ENCODE data around the gene UXS1.
"Not testable (repeated sequence)": the region's sequence is repeated elsewhere in the genome, so short reads cannot be mapped to it uniquely, and the experiment has no call there.

The UXS1 gene

GRCh38 chr2:106137731-106138521 is 56.2 kb downstream of the UXS1 start:
- DNase-seq (ENCODE audit: low read depth, low spot score) = no peak
- no CpG with 5 or more reads among the region's 14 CpGs for WGBS (ENCODE audit: insufficient coverage, insufficient read length)
- Histone ChIP-seq H3K36me3 (ENCODE audit: control insufficient read depth, insufficient read depth, low read length) (0 out of 2 replicates have a peak, but pooled peaks cover 3% of the 10 kb centered on the region), H3K27me3 (ENCODE audit: control insufficient read depth, insufficient read depth, low read length) (no peaks in the 10 kb centered on the region), H3K9me3 (ENCODE audit: control insufficient read depth, insufficient read depth, low read length) (no peaks in the 10 kb centered on the region), H3K4me1 (ENCODE audit: control insufficient read depth, insufficient read depth, low read length) (no peaks in the 10 kb centered on the region), H3K4me3 (ENCODE audit: low read length) (no peak overlapping the region), H3K27ac (ENCODE audit: low read length) (no peak overlapping the region)

DNA sequence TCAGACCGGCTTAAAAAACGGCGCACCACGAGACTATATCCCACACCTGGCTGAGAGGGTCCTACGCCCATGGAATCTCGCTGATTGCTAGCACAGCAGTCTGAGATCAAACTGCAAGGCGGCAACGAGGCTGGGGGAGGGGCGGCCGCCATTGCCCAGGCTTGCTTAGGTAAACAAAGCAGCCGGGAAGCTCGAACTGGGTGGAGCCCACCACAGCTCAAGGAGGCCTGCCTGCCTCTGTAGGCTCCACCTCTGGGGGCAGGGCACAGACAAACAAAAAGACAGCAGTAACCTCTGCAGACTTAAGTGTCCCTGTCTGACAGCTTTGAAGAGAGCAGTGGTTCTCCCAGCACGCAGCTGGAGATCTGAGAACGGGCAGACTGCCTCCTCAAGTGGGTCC is 62.9 kb downstream of the UXS1 start:
- not testable (repeated sequence) for H3K9me3 ChIP-seq (ENCODE audit: control insufficient read depth, insufficient read depth, low read length); H3K27ac ChIP-seq (ENCODE audit: low read length); H3K27me3 ChIP-seq (ENCODE audit: control insufficient read depth, insufficient read depth, low read length); H3K4me3 ChIP-seq (ENCODE audit: low read length); H3K4me1 ChIP-seq (ENCODE audit: control insufficient read depth, insufficient read depth, low read length); DNase-seq (ENCODE audit: low read depth, low spot score); H3K36me3 ChIP-seq (ENCODE audit: control insufficient read depth, insufficient read depth, low read length)
- no CpG with 5 or more reads among the region's 14 CpGs for WGBS (ENCODE audit: insufficient coverage, insufficient read length)

- H3K4me3 ChIP-seq (ENCODE audit: low read length) = no peak overlapping the region; the same call in 1 of the 2 replicates
- no peak overlapping the region for H3K27ac ChIP-seq (ENCODE audit: low read length)
- no CpG with 5 or more reads among the region's 13 CpGs for WGBS (ENCODE audit: insufficient coverage, insufficient read length)
- H3K4me1 ChIP-seq (ENCODE audit: control insufficient read depth, insufficient read depth, low read length) = peaks cover 4% of the 10 kb centered on the region; the same call in 1 of the 2 replicates
- H3K36me3 ChIP-seq (ENCODE audit: control insufficient read depth, insufficient read depth, low read length) = peaks cover 3% of the 10 kb centered on the region; the same call in 1 of the 2 replicates
- H3K27me3 ChIP-seq (ENCODE audit: control insufficient read depth, insufficient read depth, low read length) = no peaks in the 10 kb centered on the region
- H3K9me3 ChIP-seq (ENCODE audit: control insufficient read depth, insufficient read depth, low read length) = no peaks in the 10 kb centered on the region
- DNase-seq (ENCODE audit: low read depth, low spot score) = no peak
These were observed 63.7 kb downstream of the UXS1 start for GRCh38 chr2:106130251-106130998.

- no peak for DNase-seq (ENCODE audit: low read depth, low spot score)
- no peaks in the 10 kb centered on the region for H3K27me3 ChIP-seq (ENCODE audit: control insufficient read depth, insufficient read depth, low read length)
- H3K9me3 ChIP-seq (ENCODE audit: control insufficient read depth, insufficient read depth, low read length) = no peaks in the 10 kb centered on the region
- H3K4me3 ChIP-seq (ENCODE audit: low read length) = no peak overlapping the region
- WGBS (ENCODE audit: insufficient coverage, insufficient read length) = no CpG with 5 or more reads among the region's 2 CpGs
- H3K4me1 ChIP-seq (ENCODE audit: control insufficient read depth, insufficient read depth, low read length) = peaks cover 4% of the 10 kb centered on the region; the same call in 1 of the 2 replicates
- H3K27ac ChIP-seq (ENCODE audit: low read length) = no peak overlapping the region
- peaks cover 3% of the 10 kb centered on the region; the same call in 1 of the 2 replicates for H3K36me3 ChIP-seq (ENCODE audit: control insufficient read depth, insufficient read depth, low read length)
These were observed 64.5 kb downstream of the UXS1 start for GRCh38 chr2:106129592-106129991.

DNA sequence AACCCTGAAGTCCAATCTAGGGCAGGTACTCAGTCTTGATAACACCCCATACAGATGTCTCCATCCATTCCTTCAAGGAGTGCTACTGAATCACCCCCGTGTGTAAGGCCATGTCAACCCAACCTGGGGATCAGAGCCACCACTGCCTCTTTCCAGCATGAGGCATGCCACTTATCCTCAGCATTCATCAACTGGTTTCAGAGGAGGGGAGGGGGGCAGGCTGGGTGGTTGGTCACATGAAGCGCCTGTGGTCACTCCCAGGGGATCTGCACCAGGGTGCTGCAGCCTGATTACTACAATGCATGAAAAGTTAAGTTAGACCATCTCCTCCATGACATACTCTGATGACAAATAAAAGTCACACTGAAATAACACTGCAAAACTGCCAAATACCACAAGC is 65.0 kb downstream of the UXS1 start:
- Histone ChIP-seq H3K4me1 (ENCODE audit: control insufficient read depth, insufficient read depth, low read length) (peaks cover 4% of the 10 kb centered on the region; the same call in 1 of the 2 replicates), H3K27ac (ENCODE audit: low read length) (no peak overlapping the region), H3K9me3 (ENCODE audit: control insufficient read depth, insufficient read depth, low read length) (no peaks in the 10 kb centered on the region), H3K36me3 (ENCODE audit: control insufficient read depth, insufficient read depth, low read length) (peaks cover 3% of the 10 kb centered on the region; the same call in 1 of the 2 replicates), H3K27me3 (ENCODE audit: control insufficient read depth, insufficient read depth, low read length) (no peaks in the 10 kb centered on the region), H3K4me3 (ENCODE audit: low read length) (no peak overlapping the region)
- no peak for DNase-seq (ENCODE audit: low read depth, low spot score)
- WGBS (ENCODE audit: insufficient coverage, insufficient read length) = no CpG with 5 or more reads among the region's 2 CpGs

DNA sequence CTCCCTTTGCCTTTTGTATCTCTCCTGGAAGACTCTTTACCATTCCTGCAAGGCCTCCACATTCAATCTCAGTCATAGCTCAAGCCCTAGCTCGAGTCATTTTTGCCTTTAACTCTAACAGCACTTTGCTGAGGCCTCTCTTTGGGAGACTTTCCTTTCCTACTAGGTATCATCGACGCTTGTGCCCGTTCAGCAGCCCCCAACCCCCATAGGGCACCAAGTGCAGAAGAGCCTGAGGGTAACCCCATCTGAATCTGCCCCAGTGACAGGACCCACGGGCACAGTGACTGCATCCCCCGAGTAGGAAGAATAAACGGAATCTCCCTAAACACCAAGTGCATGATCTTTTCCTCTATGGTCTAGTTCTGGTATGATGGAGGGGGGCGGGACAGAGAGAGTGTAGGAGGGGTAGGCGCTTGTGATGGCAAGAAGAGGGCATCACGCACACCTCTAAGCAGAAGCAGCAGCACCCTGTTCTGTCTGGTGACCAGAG is 66.3 kb downstream of the UXS1 start:
- Histone ChIP-seq H3K9me3 (ENCODE audit: control insufficient read depth, insufficient read depth, low read length) (no peaks in the 10 kb centered on the region), H3K27ac (ENCODE audit: low read length) (no peak overlapping the region), H3K4me1 (ENCODE audit: control insufficient read depth, insufficient read depth, low read length) (peaks cover 4% of the 10 kb centered on the region; the same call in 1 of the 2 replicates), H3K36me3 (ENCODE audit: control insufficient read depth, insufficient read depth, low read length) (peaks cover 3% of the 10 kb centered on the region; the same call in 1 of the 2 replicates), H3K4me3 (ENCODE audit: low read length) (no peak overlapping the region), H3K27me3 (ENCODE audit: control insufficient read depth, insufficient read depth, low read length) (no peaks in the 10 kb centered on the region)
- WGBS (ENCODE audit: insufficient coverage, insufficient read length) = no CpG with 5 or more reads among the region's 10 CpGs
- DNase-seq (ENCODE audit: low read depth, low spot score) = no peak

GRCh38 chr2:106127282-106127771 is 66.8 kb downstream of the UXS1 start:
- H3K4me3 ChIP-seq (ENCODE audit: low read length) = no peak overlapping the region
- no CpG with 5 or more reads among the region's 5 CpGs for WGBS (ENCODE audit: insufficient coverage, insufficient read length)
- H3K27ac ChIP-seq (ENCODE audit: low read length) = no peak overlapping the region
- DNase-seq (ENCODE audit: low read depth, low spot score) = no peak
- no peaks in the 10 kb centered on the region for H3K27me3 ChIP-seq (ENCODE audit: control insufficient read depth, insufficient read depth, low read length)
- no peaks in the 10 kb centered on the region for H3K9me3 ChIP-seq (ENCODE audit: control insufficient read depth, insufficient read depth, low read length)
- H3K36me3 ChIP-seq (ENCODE audit: control insufficient read depth, insufficient read depth, low read length) = peaks cover 3% of the 10 kb centered on the region; the same call in 1 of the 2 replicates
- H3K4me1 ChIP-seq (ENCODE audit: control insufficient read depth, insufficient read depth, low read length) = peaks cover 4% of the 10 kb centered on the region; the same call in 1 of the 2 replicates

DNA sequence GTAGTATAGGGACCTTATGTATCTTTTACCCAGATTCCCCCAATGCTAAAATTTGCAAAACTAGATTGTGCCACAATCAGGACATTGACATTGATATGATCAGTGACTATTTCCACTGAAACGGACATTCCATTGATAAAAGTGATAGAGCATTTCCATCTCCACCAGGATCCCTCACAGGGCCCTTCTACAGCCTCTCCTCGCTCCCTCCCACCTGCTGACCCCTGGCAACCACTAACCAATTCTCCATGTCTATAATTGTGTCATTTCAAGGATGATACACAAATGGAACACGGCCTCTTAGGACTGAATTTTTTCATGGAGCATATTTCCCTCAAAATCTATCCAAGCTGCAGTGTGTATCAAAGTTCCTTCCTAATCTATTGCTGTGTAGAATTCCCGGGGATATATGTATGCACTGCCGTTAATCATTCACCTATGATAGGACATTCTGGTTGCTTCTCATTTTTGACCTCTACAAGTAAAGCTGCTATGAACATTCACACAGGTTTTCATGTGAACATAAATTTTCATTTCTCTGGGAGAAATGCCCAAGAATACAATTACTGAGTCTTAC is 67.3 kb downstream of the UXS1 start:
- DNase-seq (ENCODE audit: low read depth, low spot score) = no peak
- no CpG with 5 or more reads among the region's 5 CpGs for WGBS (ENCODE audit: insufficient coverage, insufficient read length)
- H3K4me3 ChIP-seq (ENCODE audit: low read length) = no peak overlapping the region
- no peaks in the 10 kb centered on the region for H3K27me3 ChIP-seq (ENCODE audit: control insufficient read depth, insufficient read depth, low read length)
- H3K27ac ChIP-seq (ENCODE audit: low read length) = no peak overlapping the region
- H3K9me3 ChIP-seq (ENCODE audit: control insufficient read depth, insufficient read depth, low read length) = no peaks in the 10 kb centered on the region
- peaks cover 4% of the 10 kb centered on the region; the same call in 1 of the 2 replicates for H3K4me1 ChIP-seq (ENCODE audit: control insufficient read depth, insufficient read depth, low read length)
- peaks cover 8% of the 10 kb centered on the region; the same call in 1 of the 2 replicates for H3K36me3 ChIP-seq (ENCODE audit: control insufficient read depth, insufficient read depth, low read length)

DNA sequence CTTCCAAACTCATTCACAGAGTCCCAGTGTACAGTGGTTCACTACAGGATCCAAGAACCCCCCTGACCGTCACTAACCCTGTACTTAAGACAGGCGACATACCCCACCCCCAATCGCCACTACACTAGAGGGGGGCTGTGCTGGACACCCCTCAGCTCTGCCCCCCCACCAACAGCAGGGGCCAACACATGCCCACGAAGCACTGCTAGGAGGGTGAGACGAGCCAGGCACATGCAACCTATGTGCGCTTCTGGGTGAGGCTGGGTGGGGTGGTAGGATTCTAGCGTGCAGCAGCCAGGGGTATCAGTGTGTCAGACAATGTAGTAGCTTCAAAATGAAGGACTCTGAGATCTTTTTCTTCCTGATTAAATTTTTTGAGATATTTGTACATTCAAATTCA is 67.8 kb downstream of the UXS1 start:
- DNase-seq (ENCODE audit: low read depth, low spot score) = no peak
- Histone ChIP-seq H3K27me3 (ENCODE audit: control insufficient read depth, insufficient read depth, low read length) (no peaks in the 10 kb centered on the region), H3K9me3 (ENCODE audit: control insufficient read depth, insufficient read depth, low read length) (no peaks in the 10 kb centered on the region), H3K36me3 (ENCODE audit: control insufficient read depth, insufficient read depth, low read length) (peaks cover 9% of the 10 kb centered on the region; the same call in 1 of the 2 replicates), H3K4me3 (ENCODE audit: low read length) (no peak overlapping the region), H3K4me1 (ENCODE audit: control insufficient read depth, insufficient read depth, low read length) (peaks cover 4% of the 10 kb centered on the region; the same call in 1 of the 2 replicates), H3K27ac (ENCODE audit: low read length) (no peak overlapping the region)
- WGBS (ENCODE audit: insufficient coverage, insufficient read length) = no CpG with 5 or more reads among the region's 7 CpGs
